Vagina (tissue), 2 donors: Measurements from ENCODE around the gene NUSAP1.
"Not testable (repeated sequence)": the region's sequence is repeated elsewhere in the genome, so short reads cannot be mapped to it uniquely, and the experiment has no call there.

Source experiments
- CTCF ChIP-seq, 3 experiments: fragments of 450-650 bp in 2 of 3; fragments of 200-600 bp in 1 of 3; sonication (generic) in 1 of 3; IDR thresholded peaks; one replicate each; pipeline ENCODE4 v1.5.1; 2017 to 2019; ENCODE audit warnings: antibody characterized with exemption in 3 of 3, mild to moderate bottlenecking in 2 of 3, moderate library complexity in 2 of 3
- POLR2A ChIP-seq, 2 donors: fragments of 450-650 bp; IDR thresholded peaks; one replicate each; pipeline ENCODE4 v1.6.1; 2017; ENCODE audit warnings: antibody characterized with exemption in 2 of 2, mild to moderate bottlenecking in 2 of 2, moderate library complexity in 2 of 2
- POLR2AphosphoS5 ChIP-seq, 2 donors: sonication (generic); formaldehyde crosslinking; IDR thresholded peaks; one replicate each; pipeline ENCODE4 v1.9.0; 2017; ENCODE audit warnings: antibody characterized with exemption in 2 of 2, mild to moderate bottlenecking in 2 of 2, low read depth in 1 of 2; ENCODE audit not compliant: insufficient read depth in 1 of 2

DNA sequence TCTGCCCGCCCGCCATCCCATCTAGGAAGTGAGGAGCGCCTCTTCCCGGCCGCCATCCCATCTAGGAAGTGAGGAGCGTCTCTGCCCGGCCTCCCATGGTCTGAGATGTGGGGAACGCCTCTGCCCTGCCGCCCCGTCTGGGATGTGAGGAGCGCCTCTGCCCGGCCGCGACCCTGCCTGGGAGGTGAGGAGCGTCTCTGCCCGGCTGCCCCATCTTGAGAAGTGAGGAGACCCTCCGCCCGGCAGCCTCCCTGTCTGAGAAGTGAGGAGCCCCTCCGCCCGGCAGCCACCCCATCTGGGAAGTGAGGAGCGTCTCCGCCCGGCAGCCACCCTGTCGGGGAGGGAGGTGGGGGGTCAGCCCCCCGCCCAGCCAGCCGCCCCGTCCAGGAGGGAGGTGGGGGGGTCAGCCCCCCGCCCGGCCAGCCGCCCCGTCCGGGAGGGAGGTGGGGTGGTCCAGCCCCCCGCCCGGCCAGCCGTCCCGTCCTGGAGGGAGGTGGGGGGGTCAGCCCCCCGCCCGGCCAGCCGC is 11.8 kb upstream of the NUSAP1 start:
- TF ChIP-seq CTCF (IDR thresholded peaks at IDR 0.05); POLR2AphosphoS5 (IDR thresholded peaks at IDR 0.05; ENCODE audit: insufficient read depth in 1 of 2, low read depth in 1 of 2); POLR2A (IDR thresholded peaks at IDR 0.05): not testable (repeated sequence)
